Esophagus muscularis mucosa (tissue), 4 donors: ENCODE data around the gene ZNF425. TPM values are rescaled to one million over a fixed set of nuclear protein-coding genes. Genes with fewer than 3 reads are reported as not detected.
"Not testable (repeated sequence)": the region's sequence is repeated elsewhere in the genome, so short reads cannot be mapped to it uniquely, and the experiment has no call there.

Experiments used
- DNase-seq: peaks from one replicate; pipeline ENCODE4 v3.0.0-alpha.2; 2017; ENCODE audit errors: extremely low spot score
- H3K27ac ChIP-seq, 4 donors: fragments of 200-600 bp; sonication (generic); replicated peaks in 1 of 4; 1 replicate in 3 of 4; 2 replicates in 1 of 4; pipeline ENCODE4 v1.5.1; 2016 to 2019; ENCODE audit warnings: mild to moderate bottlenecking in 1 of 4
- H3K27me3 ChIP-seq, 4 donors: fragments of 200-600 bp; sonication (generic); one replicate each; pipeline versions ENCODE4 v1.5.1 to v1.6.0; 2016 to 2019
- H3K36me3 ChIP-seq, 4 donors: fragments of 200-600 bp; sonication (generic); one replicate each; pipeline ENCODE4 v1.5.1; 2016 to 2019
- H3K4me1 ChIP-seq, 4 donors: fragments of 200-600 bp; sonication (generic); one replicate each; pipeline ENCODE4 v1.5.1; 2016 to 2019
- H3K4me3 ChIP-seq, 4 donors: fragments of 200-600 bp; sonication (generic); 1 replicate in 2 of 4; 2 replicates in 2 of 4; pipeline ENCODE4 v1.5.1; 2016 to 2019; ENCODE audit warnings: mild to moderate bottlenecking in 4 of 4, moderate library complexity in 1 of 4
- H3K9me3 ChIP-seq, 4 donors: fragments of 200-600 bp; sonication (generic); 1 replicate in 3 of 4; 2 replicates in 1 of 4; pipeline ENCODE4 v1.5.1; 2016 to 2019
- EP300 ChIP-seq: sonication (generic); formaldehyde crosslinking; IDR thresholded peaks from one replicate; pipeline ENCODE4 v1.6.1; 2017; ENCODE audit warnings: antibody characterized with exemption
- POLR2A ChIP-seq: fragments of 450-650 bp; IDR thresholded peaks from one replicate; pipeline ENCODE4 v1.6.1; 2017; ENCODE audit warnings: antibody characterized with exemption, moderate library complexity, mild to moderate bottlenecking, low read depth
- POLR2AphosphoS5 ChIP-seq, 2 donors: sonication (generic); formaldehyde crosslinking; IDR thresholded peaks; one replicate each; pipeline ENCODE4 v1.6.1; 2017; ENCODE audit warnings: antibody characterized with exemption in 2 of 2
- WGBS: methylation state at CpG from one replicate; pipeline ENCODE4 v1.1.5; 2018; 5-methylcytosine and 5-hydroxymethylcytosine counted together
- intact Hi-C: fragments of 100-400 bp; cut with DNase I; formaldehyde crosslinking; loops from one replicate; pipeline ENCODE4 v1.15.1; 2023
- total RNA-seq, 4 donors: library from RNA; depleted of rRNA; stranded (reverse); fragments of >200 nt; gene quantifications; one replicate each; pipeline versions ENCODE4 v1.1.0 to v1.2.1, GENCODE V29; 2016
- TF ChIP-seq, protein P1 (sequence below), 3 experiments: fragments of 200-600 bp in 2 of 3; fragments of 450-650 bp in 1 of 3; sonication (generic) in 2 of 3; IDR thresholded peaks; one replicate each; pipeline ENCODE4 v1.5.1; 2017 to 2019; ENCODE audit warnings: antibody characterized with exemption in 3 of 3, mild to moderate bottlenecking in 2 of 3, moderate library complexity in 1 of 3

ZNF425 gene
- total RNA-seq, 4 donors from 2014 or later, result 2.1 to 3.9 (median 3.3) TPM

DNA sequence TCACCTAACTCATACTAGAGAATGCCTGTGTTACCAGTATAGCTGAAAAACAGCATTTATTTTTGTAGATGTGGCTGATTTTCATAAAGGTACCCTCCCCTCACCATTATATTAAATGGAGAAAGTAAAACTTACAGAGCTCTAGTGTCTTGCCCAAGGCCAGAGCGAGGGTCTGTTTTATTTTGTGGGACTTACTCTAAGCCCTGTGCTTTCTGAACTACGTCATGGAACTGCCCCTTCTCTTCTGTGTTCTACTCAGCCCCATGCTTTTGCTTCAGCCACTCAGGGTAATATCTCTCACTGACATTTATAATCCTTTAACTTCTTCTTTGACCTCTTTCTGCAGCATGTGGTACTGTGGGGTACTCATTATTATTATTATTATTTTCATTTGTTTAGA lies 25.3 kb downstream of the ZNF425 start:
- WGBS, result 93% methylated on average over 2 of the region's 2 CpGs
- peaks cover 0 to 25% (median 12%) of the 10 kb centered on the region in 4 donors for H3K36me3 ChIP-seq
- H3K27me3 ChIP-seq, result no peaks in the 10 kb centered on the region
- DNase-seq, result no peak
- no peak overlapping the region for H3K4me3 ChIP-seq
- H3K9me3 ChIP-seq, result no peaks in the 10 kb centered on the region
- no peak overlapping the region for H3K27ac ChIP-seq
- intact Hi-C loops, result no loop called here
- H3K4me1 ChIP-seq, result no peaks in the 10 kb centered on the region
- TF ChIP-seq, protein P1, sequence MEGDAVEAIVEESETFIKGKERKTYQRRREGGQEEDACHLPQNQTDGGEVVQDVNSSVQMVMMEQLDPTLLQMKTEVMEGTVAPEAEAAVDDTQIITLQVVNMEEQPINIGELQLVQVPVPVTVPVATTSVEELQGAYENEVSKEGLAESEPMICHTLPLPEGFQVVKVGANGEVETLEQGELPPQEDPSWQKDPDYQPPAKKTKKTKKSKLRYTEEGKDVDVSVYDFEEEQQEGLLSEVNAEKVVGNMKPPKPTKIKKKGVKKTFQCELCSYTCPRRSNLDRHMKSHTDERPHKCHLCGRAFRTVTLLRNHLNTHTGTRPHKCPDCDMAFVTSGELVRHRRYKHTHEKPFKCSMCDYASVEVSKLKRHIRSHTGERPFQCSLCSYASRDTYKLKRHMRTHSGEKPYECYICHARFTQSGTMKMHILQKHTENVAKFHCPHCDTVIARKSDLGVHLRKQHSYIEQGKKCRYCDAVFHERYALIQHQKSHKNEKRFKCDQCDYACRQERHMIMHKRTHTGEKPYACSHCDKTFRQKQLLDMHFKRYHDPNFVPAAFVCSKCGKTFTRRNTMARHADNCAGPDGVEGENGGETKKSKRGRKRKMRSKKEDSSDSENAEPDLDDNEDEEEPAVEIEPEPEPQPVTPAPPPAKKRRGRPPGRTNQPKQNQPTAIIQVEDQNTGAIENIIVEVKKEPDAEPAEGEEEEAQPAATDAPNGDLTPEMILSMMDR (IDR thresholded peaks at IDR 0.05), result no peak
- no peak for TF ChIP-seq POLR2AphosphoS5 (IDR thresholded peaks at IDR 0.05)
- TF ChIP-seq EP300, result no peak
- TF ChIP-seq POLR2A, result no peak

DNA sequence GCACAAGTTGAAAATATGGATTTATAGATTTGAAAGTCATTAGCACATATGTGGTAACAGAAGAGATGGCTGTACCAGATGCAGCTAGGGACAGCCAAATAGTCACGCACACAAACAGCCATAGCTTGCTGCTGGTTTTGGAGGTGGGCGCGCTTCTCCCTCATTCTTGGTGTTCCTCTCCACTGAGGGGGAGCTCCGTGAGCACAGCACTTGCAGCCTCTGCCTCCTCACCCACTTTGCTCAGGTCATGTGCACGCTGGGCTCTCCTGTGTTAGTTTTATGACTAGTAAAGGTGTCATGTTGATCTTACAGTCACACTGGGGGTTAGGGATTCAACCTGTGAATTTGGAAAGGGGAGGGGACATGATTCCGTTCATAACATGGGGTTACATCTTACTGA lies 27.1 kb downstream of the ZNF425 start:
- peaks cover 0 to 14% (median 5%) of the 10 kb centered on the region in 4 donors for H3K36me3 ChIP-seq
- TF ChIP-seq, protein P1 (IDR thresholded peaks at IDR 0.05), result no peak
- no peak for TF ChIP-seq EP300
- TF ChIP-seq POLR2AphosphoS5 (IDR thresholded peaks at IDR 0.05), result no peak
- no peak for TF ChIP-seq POLR2A
- intact Hi-C loops, result no loop called here
- H3K4me1 ChIP-seq, result no peaks in the 10 kb centered on the region
- H3K27me3 ChIP-seq, result no peaks in the 10 kb centered on the region
- WGBS, result 84% methylated on average over 6 of the region's 6 CpGs
- no peak overlapping the region for H3K4me3 ChIP-seq
- DNase-seq, result no peak
- no peak overlapping the region for H3K27ac ChIP-seq
- no peaks in the 10 kb centered on the region for H3K9me3 ChIP-seq

DNA sequence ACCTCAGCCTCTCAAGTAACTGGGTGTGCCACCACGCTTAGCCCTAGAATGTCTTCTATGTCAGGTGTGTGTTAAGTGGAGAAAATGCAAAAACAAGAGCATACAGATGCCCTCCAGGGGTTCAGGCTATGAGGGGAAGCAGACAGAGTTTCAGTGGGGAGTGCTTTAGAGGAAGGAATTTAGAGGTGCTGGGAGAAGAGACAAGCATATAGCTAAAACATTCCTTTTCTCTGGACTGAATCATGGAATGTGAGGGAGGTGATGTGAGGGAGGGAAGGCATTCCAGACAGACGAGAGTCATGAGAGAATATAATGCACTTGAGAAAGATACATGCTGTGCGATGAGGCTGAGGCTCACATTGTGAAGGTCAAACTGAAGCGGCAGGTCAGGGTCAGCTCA lies 29.0 kb downstream of the ZNF425 start:
- no peak overlapping the region for H3K4me3 ChIP-seq
- TF ChIP-seq, protein P1 (IDR thresholded peaks at IDR 0.05), result no peak
- TF ChIP-seq POLR2A, result no peak
- TF ChIP-seq POLR2AphosphoS5 (IDR thresholded peaks at IDR 0.05), result no peak
- no peak for TF ChIP-seq EP300
- no peak overlapping the region for H3K27ac ChIP-seq
- no peaks in the 10 kb centered on the region for H3K27me3 ChIP-seq
- H3K36me3 ChIP-seq, result no peaks in the 10 kb centered on the region
- DNase-seq, result no peak
- WGBS, result 69% methylated on average over 4 of the region's 4 CpGs
- peaks cover 0 to 2% (median 1%) of the 10 kb centered on the region in 4 donors for H3K4me1 ChIP-seq
- intact Hi-C loops, result no loop called here
- H3K9me3 ChIP-seq, result no peaks in the 10 kb centered on the region

DNA sequence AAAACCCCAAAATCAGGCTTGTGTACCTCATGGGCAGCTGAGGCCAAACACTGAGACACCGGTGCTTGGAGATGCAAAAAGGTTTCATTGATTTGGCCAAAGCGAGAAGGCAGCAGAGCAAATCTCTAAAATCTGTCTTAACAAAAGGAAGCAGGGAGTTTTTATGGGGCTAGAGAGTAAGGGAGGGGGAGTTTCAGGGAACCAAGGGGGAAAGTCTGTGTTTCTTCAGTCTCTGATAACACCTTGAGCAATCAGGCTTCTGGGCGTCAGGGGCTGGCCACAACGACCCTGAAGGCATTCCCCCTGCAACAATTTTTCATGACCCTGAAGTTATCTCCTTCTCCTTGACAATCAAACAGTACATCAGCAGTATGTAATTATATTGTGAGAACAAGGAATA lies 32.9 kb downstream of the ZNF425 start:
- Histone ChIP-seq H3K9me3 (no peaks in the 10 kb centered on the region), H3K4me3 (no peak overlapping the region), H3K4me1 (peaks cover 9 to 21% (median 19%) of the 10 kb centered on the region in 4 donors), H3K27me3 (no peaks in the 10 kb centered on the region), H3K27ac (no peak overlapping the region), H3K36me3 (no peaks in the 10 kb centered on the region)
- DNase-seq, result no peak
- intact Hi-C loops, result no loop called here
- no peak for TF ChIP-seq EP300
- TF ChIP-seq, protein P1 (IDR thresholded peaks at IDR 0.05), result no peak
- no peak for TF ChIP-seq POLR2A
- no peak for TF ChIP-seq POLR2AphosphoS5 (IDR thresholded peaks at IDR 0.05)
- whole genome bisulfite sequencing, result 70% methylated on average over 4 of the region's 4 CpGs

DNA sequence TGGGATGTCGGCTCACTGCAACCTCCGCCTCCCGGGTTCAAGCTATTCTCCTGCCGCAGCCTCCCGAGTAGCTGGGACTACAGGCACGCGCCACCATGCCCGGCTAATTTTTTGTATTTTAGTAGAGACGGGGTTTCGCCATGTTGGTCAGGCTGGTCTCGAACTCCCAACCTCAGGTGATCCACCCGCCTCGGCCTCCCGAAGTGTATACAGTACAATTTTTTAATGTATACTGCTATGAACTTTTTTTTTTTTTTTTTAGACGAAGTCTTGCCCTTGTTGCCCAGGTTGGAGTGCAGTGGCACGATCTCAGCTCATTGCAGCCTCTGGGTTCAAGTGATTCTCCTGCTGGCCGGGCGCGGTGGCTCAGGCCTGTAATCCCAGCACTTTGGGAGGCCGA lies 33.9 kb downstream of the ZNF425 start:
- DNase-seq, H3K36me3 ChIP-seq, H3K27me3 ChIP-seq, H3K9me3 ChIP-seq, H3K4me3 ChIP-seq, intact Hi-C loops: not testable (repeated sequence)
- 97% methylated on average over 20 of the region's 20 CpGs for WGBS
- Histone ChIP-seq H3K27ac (peak overlapping the region; percentile 89 to 97 (median 92)), H3K4me1 (peaks cover 9 to 21% (median 19%) of the 10 kb centered on the region in 4 donors)
